Measurements from ENCODE around the gene NCSTN.
A peak's percentile ranks its signal among the peaks of the same experiment; 100 is the strongest.
"Not testable (repeated sequence)": the region's sequence is repeated elsewhere in the genome, so short reads cannot be mapped to it uniquely, and the experiment has no call there.

Gene NCSTN

GRCh38 chr1:160374306-160375110 lies 31.3 kb downstream of the NCSTN start:
- no peak for DNase-seq

GRCh38 chr1:160375788-160376524 lies 32.8 kb downstream of the NCSTN start:
- DNase-seq: peak in 1 of 2 donors; percentile 10

- DNase-seq: peak in 1 of 2 donors; percentile 16
Observed at GRCh38 chr1:160376525-160377131, 33.4 kb downstream of the NCSTN start.

GRCh38 chr1:160377585-160378206 lies 34.5 kb downstream of the NCSTN start:
- no peak for DNase-seq

GRCh38 chr1:160384812-160385211 lies 41.6 kb downstream of the NCSTN start:
- not testable (repeated sequence) for DNase-seq

- not testable (repeated sequence) for DNase-seq
Observed at GRCh38 chr1:160388406-160388805, 45.2 kb downstream of the NCSTN start.

GRCh38 chr1:160394673-160395072 lies 51.5 kb downstream of the NCSTN start:
- no peak for DNase-seq

GRCh38 chr1:160397651-160398050 lies 54.5 kb downstream of the NCSTN start:
- DNase-seq: no peak

GRCh38 chr1:160398823-160399222 lies 55.6 kb downstream of the NCSTN start:
- no peak for DNase-seq

- no peak for DNase-seq
Observed at GRCh38 chr1:160399544-160400222, 56.5 kb downstream of the NCSTN start.

- DNase-seq: peak; percentile 45 to 54
Observed at GRCh38 chr1:160400223-160400645, 57.1 kb downstream of the NCSTN start, which contains the start of gene VANGL2. VANGL2 (plus strand) TSS chr1:160400564; CDS start chr1:160415838, 15,274 bp downstream.

- no peak for DNase-seq
Observed at GRCh38 chr1:160400646-160401486, 57.7 kb downstream of the NCSTN start.

- DNase-seq: no peak
Observed at GRCh38 chr1:160401487-160401805, 58.3 kb downstream of the NCSTN start.

GRCh38 chr1:160402001-160402795 lies 59.0 kb downstream of the NCSTN start:
- no peak for DNase-seq

- DNase-seq: no peak
Observed at GRCh38 chr1:160403244-160403643, 60.1 kb downstream of the NCSTN start.

GRCh38 chr1:160404094-160404493 lies 60.9 kb downstream of the NCSTN start:
- DNase-seq: no peak

- DNase-seq: no peak
Observed at GRCh38 chr1:160405331-160405877, 62.2 kb downstream of the NCSTN start.

GRCh38 chr1:160406131-160406968 lies 63.2 kb downstream of the NCSTN start:
- no peak for DNase-seq
